Gastroesophageal sphincter (tissue), 3 donors: ENCODE measurements around the gene RPL10A.

Source experiments
- EP300 ChIP-seq: sonication (generic); formaldehyde crosslinking; IDR thresholded peaks from one replicate; pipeline ENCODE4 v1.6.1; 2017; ENCODE audit warnings: antibody characterized with exemption, mild to moderate bottlenecking
- POLR2A ChIP-seq, 2 donors: fragments of 450-650 bp; IDR thresholded peaks; one replicate each; pipeline ENCODE4 v1.6.1; 2017; ENCODE audit warnings: antibody characterized with exemption in 2 of 2, mild to moderate bottlenecking in 2 of 2, moderate library complexity in 1 of 2
- TF ChIP-seq, protein P1 (sequence below), 4 experiments: fragments of 200-600 bp in 2 of 4; fragments of 450-650 bp in 2 of 4; sonication (generic) in 1 of 4; IDR thresholded peaks; one replicate each; pipeline ENCODE4 v1.5.1; 2017 to 2019; ENCODE audit warnings: antibody characterized with exemption in 4 of 4, mild to moderate bottlenecking in 2 of 4, moderate library complexity in 2 of 4

GRCh38 chr6:35419417-35419816 is 48.8 kb upstream of the RPL10A start:
- TF ChIP-seq, protein P1, sequence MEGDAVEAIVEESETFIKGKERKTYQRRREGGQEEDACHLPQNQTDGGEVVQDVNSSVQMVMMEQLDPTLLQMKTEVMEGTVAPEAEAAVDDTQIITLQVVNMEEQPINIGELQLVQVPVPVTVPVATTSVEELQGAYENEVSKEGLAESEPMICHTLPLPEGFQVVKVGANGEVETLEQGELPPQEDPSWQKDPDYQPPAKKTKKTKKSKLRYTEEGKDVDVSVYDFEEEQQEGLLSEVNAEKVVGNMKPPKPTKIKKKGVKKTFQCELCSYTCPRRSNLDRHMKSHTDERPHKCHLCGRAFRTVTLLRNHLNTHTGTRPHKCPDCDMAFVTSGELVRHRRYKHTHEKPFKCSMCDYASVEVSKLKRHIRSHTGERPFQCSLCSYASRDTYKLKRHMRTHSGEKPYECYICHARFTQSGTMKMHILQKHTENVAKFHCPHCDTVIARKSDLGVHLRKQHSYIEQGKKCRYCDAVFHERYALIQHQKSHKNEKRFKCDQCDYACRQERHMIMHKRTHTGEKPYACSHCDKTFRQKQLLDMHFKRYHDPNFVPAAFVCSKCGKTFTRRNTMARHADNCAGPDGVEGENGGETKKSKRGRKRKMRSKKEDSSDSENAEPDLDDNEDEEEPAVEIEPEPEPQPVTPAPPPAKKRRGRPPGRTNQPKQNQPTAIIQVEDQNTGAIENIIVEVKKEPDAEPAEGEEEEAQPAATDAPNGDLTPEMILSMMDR (IDR thresholded peaks at IDR 0.05) = no peak
- no peak for TF ChIP-seq POLR2A (IDR thresholded peaks at IDR 0.05)
- no peak for TF ChIP-seq EP300
